HUDEP-2 (cell line): ENCODE data around the gene NAA11.

Experiments used
- DNase-seq, 76 experiments: peaks; one replicate each; lab custom pipeline; 2025; ENCODE audit not compliant: unreplicated experiment in 76 of 76; lab: John Stamatoyannopoulos, UW

The NAA11 gene

DNA sequence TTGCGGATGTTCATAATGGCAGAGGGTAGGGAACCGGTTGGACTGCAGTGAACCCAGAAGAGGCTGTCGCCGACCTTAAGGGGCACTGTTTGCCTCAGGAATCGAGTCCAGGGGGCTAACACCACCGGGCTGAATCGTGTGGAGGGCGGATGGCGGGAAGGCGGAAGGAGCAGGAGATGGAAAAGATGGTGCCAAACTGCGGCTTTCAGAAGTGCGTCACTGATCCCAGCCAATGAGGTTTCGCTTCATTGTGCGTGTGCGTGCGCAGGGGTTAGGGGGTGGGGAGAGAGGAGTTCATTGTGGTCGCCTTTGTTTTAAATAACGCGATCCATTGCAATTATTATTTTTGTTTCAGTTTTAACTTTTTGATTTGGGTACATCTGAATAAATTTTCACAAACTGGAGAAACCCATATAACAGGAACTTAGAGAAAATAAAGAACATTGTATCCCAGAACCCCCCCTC, at the start of gene NAA11:
TSS of gene NAA11 (minus strand) at position 198 of the 465 bp plus-strand sequence. CDS start at position 14, 184 bp downstream.
- DNase-seq = no peak

DNA sequence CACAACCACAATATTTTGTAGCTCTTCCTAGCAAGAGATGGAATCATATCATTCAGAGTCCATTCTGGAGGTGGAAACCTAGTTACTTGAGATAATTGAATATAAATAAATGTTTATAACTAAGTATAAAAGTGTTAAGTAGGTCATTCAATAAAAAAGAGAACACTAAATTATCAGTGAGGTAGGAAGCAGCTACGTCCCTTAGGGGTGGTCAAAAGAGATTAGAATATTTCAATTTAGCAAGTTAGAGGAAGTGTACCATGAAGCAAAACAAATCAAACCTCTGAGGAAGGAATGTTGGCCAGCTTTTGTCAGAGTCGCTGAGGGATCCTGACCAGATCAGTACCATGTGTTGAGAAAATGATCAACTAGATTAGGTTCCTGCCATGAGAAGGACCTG, 44.2 kb upstream of the NAA11 start:
- no peak for DNase-seq

DNA sequence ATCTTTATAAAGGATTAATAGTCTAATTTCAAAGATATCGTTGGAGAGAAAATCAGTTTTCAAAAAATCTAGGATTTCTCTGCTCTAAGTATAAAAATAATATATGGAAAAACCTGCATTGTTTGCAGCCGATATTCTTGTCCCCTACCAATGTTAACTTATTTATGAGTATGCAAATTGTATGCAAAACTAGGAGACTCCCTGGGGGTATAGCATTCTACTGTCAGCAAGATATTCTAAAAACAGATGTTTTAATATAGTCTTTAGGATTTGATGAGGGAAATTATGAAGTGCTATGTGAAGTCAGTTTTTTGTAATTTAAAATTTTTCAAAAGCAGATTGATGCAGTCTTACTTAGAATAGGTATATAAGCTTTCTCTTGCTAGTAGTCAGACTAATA, 41.2 kb upstream of the NAA11 start:
- no peak for DNase-seq

DNA sequence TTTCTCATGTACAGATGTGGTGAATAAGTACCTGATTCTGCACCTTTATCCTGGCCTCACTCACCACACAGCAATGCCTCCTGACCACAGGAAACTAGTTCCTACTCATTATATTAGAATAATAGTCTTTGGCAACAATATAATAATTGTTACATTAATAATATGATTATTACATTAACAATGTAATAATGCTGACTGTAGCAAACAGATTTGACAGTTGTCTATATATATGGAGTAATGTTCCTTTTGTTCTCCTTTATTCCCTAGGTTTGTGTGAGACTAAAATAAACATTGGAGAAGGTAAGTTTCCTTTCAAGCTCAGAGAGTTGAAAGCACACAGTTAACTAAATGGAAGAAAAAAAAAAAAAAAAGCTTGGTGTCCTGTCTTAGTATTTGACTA, 40.6 kb upstream of the NAA11 start:
- DNase-seq = no peak

DNA sequence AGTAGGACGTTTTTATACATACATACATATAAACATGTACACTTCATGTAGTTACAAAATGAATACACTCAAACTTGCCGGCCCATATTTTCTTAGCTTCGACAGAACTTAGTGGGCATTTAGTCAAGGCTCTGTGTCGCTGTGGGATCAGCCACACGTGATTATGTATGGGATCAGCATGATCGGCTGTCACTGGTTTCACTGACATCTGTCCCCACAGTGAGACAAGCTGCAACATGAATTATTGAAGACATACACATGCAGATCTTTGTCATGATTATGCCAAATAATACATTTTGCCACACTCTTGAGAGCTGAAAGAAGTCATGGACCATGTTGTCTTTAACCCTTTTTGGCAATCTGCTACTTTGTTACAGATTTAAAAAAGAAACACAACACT, 38.2 kb upstream of the NAA11 start:
- no peak for DNase-seq

DNA sequence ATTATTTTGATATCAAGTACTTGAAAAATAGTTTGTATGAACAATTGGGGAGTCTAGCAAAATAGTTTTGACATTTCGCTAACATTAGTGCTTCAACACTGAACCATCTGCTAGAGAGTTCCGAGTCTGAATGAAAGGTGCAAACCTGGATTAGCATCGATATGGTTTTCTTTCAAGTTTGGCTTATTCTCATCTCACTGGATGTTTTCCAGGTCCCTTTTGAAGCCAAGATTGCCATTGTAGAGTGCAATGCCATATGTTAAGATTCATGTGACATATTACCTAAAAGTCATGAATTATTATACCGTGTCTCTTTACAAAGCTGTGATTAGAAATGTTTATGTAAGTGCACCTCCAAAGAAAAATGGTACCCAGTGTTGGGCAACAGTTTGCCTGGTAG, 36.8 kb upstream of the NAA11 start:
- DNase-seq = no peak

DNA sequence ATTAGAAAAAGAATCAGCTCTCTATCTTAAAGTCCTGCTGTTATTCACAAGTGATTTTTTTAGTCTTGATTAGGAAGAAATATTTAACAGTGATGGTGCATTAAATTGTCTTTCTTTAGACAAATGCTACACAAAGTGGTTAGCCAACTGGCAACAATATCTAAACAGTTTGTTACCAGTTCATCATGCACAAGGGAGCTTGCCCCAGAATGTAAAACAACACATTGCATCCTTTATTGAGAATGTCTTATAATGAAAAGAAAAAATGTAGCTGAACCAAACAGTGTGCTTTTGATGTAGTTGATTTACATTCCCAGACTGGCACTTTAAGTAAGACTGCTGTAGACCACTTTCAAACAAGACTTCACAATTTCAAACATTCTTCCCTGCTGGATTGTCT, 34.1 kb upstream of the NAA11 start:
- no peak for DNase-seq

DNA sequence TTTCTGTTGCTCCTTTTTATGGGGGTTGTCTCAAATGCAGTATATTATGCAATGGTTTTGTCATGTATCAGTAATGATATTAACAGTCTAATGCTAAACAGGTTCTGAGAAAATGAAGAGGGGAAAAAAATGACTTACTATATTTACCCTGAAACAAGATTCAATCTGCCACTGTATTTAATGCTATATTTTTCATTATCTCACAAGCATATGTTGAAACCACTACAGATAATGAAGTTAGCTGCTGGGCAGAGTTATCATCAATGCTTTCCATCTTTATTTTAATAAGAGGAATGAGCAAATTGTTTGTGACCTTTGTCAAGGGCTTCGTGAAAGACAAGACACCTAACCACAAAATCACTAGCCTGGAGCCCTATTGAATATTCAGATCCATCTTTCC, 32.6 kb upstream of the NAA11 start:
- DNase-seq = no peak

DNA sequence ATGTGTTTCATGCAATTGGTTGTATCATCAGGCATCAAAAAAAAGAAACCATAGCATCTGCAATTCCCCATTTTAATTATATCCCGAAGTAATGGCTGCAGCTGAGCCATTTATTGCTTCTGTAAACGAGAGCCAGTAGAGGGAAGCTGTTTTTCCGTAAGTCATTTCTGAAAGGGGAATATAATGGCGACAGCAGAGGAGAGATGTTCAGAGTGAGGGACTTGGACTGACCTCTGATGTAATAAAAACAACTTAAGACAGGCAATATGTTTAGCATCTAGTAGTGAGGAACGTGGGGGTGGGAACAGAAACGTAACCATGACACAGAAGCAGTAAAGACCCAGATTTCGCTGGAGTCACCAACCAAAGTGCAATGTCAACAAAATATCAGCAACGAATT, 31.5 kb upstream of the NAA11 start:
- no peak for DNase-seq

DNA sequence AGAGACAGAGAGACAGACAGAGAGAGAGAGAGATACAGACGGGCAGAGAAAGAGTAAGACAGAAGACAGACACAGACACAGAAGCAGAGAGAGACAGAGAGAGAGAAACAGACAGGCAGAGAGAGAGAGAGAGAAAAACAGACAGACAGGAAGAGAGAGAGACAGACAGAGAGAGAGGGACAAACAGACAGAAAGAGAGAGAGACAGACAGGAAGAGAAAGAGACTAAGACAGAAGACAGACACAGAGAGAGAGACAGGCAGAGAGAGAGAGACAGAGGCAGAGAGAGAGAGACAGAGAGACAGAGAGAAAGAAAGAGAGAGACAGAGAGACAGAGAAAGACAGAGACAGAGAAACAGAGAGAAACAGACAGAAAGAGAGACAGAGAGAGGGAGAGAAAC, 27.2 kb upstream of the NAA11 start:
- DNase-seq = no peak

DNA sequence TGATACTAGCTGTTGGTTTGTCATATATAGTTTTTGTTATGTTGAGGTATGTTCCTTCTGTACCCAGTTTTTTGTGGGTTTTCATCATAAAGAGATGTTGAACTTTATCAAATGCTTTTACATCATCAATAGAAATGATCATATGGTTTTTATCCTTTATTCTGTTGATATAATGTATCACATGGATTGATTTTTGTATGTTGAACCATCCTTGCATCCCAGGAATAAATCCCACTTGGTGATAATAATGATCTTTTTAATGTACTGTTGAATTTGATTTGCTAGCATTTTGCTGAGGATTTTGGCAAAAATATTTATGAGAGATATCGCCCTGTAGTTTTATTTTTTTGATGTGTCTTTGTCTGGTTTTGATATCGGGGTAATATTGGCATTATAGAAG, 22.5 kb upstream of the NAA11 start:
- DNase-seq = no peak

DNA sequence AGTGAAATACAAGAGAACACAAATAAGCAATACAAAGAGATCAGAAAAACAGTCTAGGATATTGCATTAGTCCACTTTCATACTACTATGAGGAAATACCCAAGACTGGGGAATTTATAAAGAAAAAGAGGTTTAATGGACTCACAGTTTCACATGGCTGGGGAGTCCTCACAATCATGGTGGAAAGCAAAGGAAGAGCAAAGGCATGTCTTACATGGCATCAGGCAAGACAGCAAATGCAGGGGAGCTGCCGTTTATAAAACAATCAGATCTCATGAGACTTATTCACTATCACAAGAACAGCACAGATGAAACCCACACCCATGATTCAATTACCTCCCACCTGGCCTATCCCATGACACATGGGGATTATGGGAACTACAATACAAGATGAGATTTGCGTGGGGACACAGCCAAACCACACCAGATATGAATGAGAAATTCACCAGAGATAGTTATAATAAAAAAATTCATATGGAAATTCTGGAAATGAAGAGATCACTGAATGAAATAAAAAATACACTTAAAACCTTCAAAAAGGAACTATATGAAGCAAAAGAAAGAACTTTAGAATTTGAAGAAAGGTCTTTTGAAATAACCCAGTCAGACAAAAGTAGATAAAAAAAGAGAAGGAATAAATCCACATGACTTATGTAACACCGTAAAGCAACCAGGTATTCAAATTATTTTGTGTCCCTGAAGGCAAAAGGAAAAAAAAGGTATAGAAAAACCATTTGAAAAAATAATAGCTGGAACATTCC, 16.2 kb upstream of the NAA11 start:
- DNase-seq = no peak

DNA sequence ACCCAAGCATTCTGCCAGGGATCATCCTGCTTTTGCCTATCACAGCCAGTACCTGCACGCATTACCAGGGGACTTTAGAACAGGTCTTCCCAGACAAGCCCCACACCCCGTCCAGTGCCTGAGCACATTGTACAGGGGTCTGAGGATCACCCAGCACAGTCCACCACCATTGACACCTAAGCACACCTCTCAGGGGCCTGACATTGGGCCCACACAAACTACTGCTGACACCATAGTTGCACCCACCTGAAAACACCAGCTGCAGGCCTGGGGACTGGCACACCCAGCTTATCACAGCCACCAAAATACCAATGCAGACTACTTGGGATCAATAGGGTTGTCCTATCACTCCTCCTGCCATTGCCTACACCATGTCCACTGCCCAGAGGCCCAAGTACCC, 14.7 kb upstream of the NAA11 start:
- DNase-seq = no peak

DNA sequence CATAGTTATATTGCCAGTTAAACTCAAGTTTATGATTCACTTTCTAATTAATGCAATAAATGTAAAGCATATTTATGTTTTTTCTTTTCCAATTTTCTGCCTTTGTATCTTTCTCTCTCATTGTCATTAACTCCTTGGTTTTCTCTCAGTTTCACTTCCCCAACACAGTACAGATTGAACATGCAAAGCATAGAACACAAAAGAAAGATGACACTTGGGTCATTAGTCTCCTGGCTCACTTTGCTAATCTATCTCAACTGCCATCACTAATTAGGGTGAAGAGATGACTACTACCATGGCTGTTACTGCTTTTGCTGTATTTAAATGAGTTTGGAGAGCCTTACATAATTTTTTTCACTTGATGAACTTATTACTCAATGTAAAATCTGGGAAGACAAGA, 12.3 kb upstream of the NAA11 start:
- DNase-seq = no peak

DNA sequence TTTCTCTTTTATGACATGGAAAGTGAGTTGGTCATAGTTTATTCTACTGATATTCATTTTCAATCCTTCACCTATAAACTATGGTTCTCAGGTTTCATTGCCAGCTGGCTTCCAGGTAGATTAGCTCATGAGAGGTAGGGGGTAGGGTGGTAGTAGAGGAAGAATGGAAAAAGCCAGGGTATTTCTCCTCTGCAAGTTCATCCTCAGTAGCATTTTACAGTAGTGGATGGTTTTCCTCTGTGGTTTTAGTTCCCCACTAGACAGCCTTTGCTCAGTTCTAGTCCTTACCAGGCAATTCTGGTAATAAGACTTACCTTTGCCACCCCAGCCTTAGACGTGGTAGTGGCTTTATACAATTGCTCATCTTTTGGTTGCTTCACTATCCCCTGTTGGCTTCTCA, 8.9 kb upstream of the NAA11 start:
- DNase-seq = no peak

DNA sequence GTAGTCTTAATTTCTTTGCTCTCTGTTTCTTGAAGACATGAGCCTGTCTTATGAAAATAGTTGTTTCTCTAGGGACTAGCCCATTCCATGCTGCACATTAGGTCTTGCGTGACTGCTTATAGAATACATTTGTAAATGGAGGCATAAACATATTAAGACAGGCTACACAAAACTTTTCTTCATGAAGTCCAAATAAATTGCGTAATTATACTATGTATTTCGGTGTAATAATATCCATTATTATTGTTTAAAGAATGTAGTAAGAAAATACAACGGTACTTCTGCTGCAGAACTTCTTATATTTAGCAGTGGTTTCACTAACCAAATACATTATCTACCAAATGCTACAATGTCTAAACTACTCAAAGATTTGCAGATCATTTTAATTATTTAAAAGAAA, 8.5 kb upstream of the NAA11 start:
- DNase-seq = no peak

DNA sequence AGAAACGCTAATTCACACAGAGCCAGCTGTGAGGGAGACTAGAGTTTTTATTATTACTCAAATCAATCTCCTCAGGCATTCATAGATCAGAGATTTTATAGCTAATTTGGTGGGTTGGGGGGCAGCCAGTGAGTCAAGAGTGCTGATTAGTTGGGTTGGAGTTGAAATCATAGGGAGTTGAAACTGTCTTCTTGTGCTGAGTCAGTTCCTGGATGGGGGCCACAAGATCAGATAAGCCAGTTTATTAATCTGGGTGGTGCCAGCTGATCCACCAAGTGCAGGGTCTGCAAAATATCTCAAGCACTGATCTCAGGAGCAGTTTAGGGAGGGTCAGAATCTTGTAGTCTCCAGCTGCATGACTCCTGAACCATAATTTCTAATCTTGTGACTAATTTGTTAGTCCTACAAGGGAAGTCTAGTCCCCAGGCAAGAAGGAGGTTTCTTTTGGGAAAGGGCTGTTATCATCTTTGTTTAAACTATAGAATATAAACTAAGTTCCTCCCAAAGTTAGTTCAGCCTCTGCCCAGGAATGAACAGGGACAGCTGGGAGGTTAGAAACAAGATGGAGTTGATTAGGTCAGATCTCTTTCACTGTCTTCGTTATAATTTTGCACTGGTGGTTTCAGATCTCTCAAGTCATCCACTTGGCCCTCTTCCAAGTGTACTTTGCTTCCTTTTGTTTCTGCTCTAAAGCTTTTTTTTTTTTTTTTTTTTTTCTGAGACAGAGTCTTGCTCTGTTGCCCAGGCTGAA, 5.4 kb upstream of the NAA11 start:
- DNase-seq = peak in 19 of 76 experiments; percentile 1 to 57 (median 9)

DNA sequence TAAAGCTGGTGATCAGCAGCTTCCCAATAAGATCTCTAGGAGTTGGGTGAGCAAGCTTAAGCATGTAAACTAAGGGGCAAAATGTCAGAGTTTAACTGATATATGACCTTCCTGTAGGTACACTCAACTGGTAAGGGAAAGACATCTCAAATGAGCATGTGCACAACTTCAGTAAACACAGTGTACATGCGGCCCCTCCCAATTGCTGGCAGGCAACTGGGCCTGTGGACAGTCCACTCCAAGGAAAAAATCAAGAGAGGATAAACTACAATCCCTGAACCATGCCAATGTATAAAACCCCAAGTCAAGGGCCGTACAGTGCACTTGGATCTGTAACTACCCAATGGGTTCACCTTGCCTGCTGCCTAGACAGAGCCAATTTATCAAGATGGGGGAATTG, 4.9 kb upstream of the NAA11 start:
- no peak for DNase-seq

DNA sequence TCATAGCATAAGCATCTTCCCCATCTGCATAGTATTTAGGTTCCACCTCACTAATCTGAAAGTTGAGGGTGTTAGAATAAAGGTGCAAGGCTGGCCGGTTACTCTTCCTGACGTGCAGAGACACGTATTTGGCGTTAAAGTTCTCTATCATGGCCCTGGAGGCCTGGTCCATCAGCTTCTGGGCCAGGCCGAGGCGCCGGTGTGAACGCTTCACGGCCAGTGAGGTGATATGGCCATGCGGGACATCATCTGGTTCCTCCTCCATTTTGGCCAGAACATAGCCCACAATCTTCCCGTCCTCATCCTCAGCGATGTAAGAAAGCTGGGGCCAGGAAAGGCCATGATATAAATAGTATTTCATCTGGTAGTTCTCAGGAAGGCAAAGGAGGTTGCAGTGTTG, 425 bp downstream of the NAA11 start:
- DNase-seq = no peak

DNA sequence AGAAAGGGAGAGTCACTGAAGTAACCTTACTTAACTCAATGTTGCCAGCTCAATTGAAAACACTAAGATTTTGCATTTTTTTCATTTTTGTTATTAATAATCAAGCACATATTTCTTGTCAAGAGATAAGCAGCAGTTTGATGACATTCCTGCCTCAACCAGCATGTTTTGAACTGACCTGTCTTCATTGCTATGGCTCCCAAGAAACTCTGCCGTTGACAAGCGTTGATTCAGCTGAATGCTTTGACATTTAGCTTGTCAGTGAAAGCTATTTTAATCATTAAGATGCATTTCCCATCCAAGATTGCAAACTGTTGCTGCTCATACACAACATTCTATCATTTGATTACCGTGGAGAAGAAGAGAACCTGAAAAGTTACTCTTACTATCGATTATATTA, 5.9 kb downstream of the NAA11 start:
- DNase-seq = no peak

DNA sequence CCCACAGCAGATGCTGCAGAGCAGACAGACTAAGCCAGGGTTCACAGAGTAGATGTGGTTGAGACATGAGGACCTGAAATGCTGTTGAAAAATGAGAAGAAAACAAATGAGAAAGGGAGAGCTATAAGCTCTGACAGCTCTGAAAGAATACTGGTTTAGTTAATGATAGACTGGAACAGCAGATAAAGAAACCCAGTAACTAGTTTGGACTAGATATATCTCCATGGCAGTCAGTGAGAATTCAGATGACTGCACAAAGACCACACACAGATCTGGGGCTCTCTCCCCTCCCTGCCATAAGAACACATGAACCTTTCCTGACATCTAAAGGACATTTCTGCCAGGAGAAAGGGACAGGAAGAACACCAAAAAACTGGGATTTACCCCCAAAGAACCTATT, 8.2 kb downstream of the NAA11 start:
- DNase-seq = no peak

DNA sequence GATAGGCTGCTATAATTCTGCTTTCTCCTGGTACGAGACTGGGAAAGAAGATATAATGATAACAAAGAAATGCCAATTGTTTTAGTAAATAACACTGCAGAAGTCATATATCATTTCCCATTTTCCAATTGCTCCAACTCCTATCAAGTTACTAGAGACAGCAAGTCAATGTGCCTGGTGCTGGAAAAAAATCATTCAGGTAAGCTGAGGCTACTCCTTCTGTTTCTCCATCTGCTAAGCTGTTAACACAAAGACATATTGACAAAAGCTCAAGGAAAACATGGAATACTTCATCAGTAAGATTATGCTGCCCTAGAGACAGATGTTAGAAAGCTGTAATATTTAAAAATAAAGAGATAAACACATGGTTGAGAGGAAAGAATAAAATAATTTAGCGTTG, 10.0 kb downstream of the NAA11 start:
- DNase-seq = no peak
